ENCODE data around the gene ALS2CL.

- TF ChIP-seq, protein P1, sequence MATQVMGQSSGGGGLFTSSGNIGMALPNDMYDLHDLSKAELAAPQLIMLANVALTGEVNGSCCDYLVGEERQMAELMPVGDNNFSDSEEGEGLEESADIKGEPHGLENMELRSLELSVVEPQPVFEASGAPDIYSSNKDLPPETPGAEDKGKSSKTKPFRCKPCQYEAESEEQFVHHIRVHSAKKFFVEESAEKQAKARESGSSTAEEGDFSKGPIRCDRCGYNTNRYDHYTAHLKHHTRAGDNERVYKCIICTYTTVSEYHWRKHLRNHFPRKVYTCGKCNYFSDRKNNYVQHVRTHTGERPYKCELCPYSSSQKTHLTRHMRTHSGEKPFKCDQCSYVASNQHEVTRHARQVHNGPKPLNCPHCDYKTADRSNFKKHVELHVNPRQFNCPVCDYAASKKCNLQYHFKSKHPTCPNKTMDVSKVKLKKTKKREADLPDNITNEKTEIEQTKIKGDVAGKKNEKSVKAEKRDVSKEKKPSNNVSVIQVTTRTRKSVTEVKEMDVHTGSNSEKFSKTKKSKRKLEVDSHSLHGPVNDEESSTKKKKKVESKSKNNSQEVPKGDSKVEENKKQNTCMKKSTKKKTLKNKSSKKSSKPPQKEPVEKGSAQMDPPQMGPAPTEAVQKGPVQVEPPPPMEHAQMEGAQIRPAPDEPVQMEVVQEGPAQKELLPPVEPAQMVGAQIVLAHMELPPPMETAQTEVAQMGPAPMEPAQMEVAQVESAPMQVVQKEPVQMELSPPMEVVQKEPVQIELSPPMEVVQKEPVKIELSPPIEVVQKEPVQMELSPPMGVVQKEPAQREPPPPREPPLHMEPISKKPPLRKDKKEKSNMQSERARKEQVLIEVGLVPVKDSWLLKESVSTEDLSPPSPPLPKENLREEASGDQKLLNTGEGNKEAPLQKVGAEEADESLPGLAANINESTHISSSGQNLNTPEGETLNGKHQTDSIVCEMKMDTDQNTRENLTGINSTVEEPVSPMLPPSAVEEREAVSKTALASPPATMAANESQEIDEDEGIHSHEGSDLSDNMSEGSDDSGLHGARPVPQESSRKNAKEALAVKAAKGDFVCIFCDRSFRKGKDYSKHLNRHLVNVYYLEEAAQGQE (IDR thresholded peaks at IDR 0.05; ENCODE audit: low read depth, low read length): no peak
- TF ChIP-seq ZNF24 (IDR thresholded peaks at IDR 0.05): no peak
- TF ChIP-seq, protein P2, sequence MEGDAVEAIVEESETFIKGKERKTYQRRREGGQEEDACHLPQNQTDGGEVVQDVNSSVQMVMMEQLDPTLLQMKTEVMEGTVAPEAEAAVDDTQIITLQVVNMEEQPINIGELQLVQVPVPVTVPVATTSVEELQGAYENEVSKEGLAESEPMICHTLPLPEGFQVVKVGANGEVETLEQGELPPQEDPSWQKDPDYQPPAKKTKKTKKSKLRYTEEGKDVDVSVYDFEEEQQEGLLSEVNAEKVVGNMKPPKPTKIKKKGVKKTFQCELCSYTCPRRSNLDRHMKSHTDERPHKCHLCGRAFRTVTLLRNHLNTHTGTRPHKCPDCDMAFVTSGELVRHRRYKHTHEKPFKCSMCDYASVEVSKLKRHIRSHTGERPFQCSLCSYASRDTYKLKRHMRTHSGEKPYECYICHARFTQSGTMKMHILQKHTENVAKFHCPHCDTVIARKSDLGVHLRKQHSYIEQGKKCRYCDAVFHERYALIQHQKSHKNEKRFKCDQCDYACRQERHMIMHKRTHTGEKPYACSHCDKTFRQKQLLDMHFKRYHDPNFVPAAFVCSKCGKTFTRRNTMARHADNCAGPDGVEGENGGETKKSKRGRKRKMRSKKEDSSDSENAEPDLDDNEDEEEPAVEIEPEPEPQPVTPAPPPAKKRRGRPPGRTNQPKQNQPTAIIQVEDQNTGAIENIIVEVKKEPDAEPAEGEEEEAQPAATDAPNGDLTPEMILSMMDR (IDR thresholded peaks at IDR 0.05 in 2 of 3, conservative IDR thresholded peaks at IDR 0.05 in 1 of 3; ENCODE audit: control insufficient read depth in 2 of 3, extremely low read depth in 1 of 3, insufficient read depth in 1 of 3, low read depth in 3 of 3, low read length in 3 of 3): 0 out of 6 replicates have a peak, but pooled peaks of 1 of the 3 experiments have one; percentile 2
- TF ChIP-seq LARP7 (IDR thresholded peaks at IDR 0.05): no peak
- TF ChIP-seq ETV6 (conservative IDR thresholded peaks at IDR 0.05 in 1 of 2, IDR thresholded peaks at IDR 0.05 in 1 of 2; ENCODE audit: borderline replicate concordance in 1 of 2, low read depth in 1 of 2): no peak
- no peak for TF ChIP-seq RFX5 (IDR thresholded peaks at IDR 0.05; ENCODE audit: low read depth, low read length)
- TF ChIP-seq SP1 (IDR thresholded peaks at IDR 0.05; ENCODE audit: low read depth, low read length): no peak
Observed at GRCh38 chr3:46663591-46664135, 29.8 kb downstream of the ALS2CL start.
